Left lung (tissue), 10 donors: ENCODE measurements around the gene HEATR5A. TPM values are rescaled to one million over a fixed set of nuclear protein-coding genes. Genes with fewer than 3 reads are reported as not detected.

ENCODE experiments used
- ATAC-seq: fragments of 200-7000 bp; cut with Tn5 transposase; one replicate; pipeline ENCODE4 v1.9.1; 2020; ENCODE audit warnings: moderate library complexity
- DNase-seq, 4 donors: peaks; one replicate each; pipeline ENCODE4 v3.0.0-alpha.2; 2013 to 2020
- H3K27ac ChIP-seq, 2 donors: fragments of 200-600 bp; sonication (generic) in 1 of 2; one replicate each; pipeline versions ENCODE4 v1.5.0 to v1.8.0; 2020 to 2021
- H3K27me3 ChIP-seq, 2 donors: fragments of 200-600 bp; sonication (generic) in 1 of 2; one replicate each; pipeline versions ENCODE4 v1.5.0 to v1.8.0; 2020 to 2021
- H3K36me3 ChIP-seq, 2 donors: fragments of 200-600 bp; sonication (generic) in 1 of 2; one replicate each; pipeline versions ENCODE4 v1.5.0 to v1.8.0; 2020 to 2021
- H3K4me1 ChIP-seq, 2 donors: fragments of 200-600 bp; one replicate each; pipeline ENCODE4 v1.8.0; 2021
- H3K4me3 ChIP-seq, 2 donors: fragments of 200-600 bp; sonication (generic) in 1 of 2; one replicate each; pipeline versions ENCODE4 v1.5.0 to v1.8.0; 2020 to 2021; ENCODE audit warnings: mild to moderate bottlenecking in 1 of 2
- H3K9me3 ChIP-seq, 2 donors: fragments of 200-600 bp; sonication (generic) in 1 of 2; one replicate each; pipeline versions ENCODE4 v1.5.0 to v1.8.0; 2020 to 2021
- CTCF ChIP-seq, 2 donors: fragments of 200-600 bp; sonication (generic) in 1 of 2; IDR thresholded peaks; one replicate each; pipeline versions ENCODE4 v1.5.0 to v1.8.0; 2021; ENCODE audit warnings: antibody characterized with exemption in 2 of 2
- intact Hi-C, 2 donors: fragments of 100-400 bp; cut with DNase I; formaldehyde crosslinking; loops; one replicate each; pipeline versions ENCODE4 v1.11.2 to v1.14.2; 2022
- polyA plus RNA-seq, 6 donors: library from polyadenylated mRNA; unstranded; fragments of 120-200 nt; gene quantifications; one replicate each; pipeline ENCODE4 v1.2.1, GENCODE V29; 2013; ENCODE audit not compliant: insufficient read length in 6 of 6
- total RNA-seq, 2 donors: library from RNA; stranded (reverse); fragmentation: NEBNext Ultra II Directional; extraction: Animal tissue kit (Norgen Biotek cat#: 25700); gene quantifications; one replicate each; pipeline ENCODE4 v1.2.1, GENCODE V29; 2021
- donor health status: DM: no; HTN: yes; CAD: no.
- donor health status: DM: no; HTN: no; CAD: no.

Gene HEATR5A
- total and polyA plus RNA-seq, 8 donors, result 18.5 to 72.5 (median 21.3) TPM

DNA sequence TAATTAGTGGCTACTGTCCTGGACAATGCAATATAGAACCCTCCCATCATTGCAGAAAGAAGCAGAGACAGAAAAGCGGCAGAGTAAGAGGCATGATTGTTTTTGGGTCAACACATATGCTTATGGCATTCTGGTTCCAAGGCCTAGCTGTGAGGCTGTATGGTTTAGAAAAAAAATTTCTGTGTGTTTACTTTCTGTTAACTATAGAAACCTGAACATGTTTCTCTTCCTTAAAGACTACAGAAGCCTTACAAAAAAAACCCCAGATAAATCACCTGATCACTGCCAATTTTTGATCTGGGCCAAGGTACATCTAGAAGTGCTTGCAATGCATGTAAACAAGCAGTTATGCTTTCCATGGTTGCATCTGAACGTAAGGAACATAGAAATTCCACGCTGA, 112.7 kb downstream of the HEATR5A start:
- intact Hi-C loops, result no loop called here
- ATAC-seq, result no peak
- DNase-seq, result no peak
- H3K4me3 ChIP-seq, result no peak overlapping the region
- no peaks in the 10 kb centered on the region for H3K27me3 ChIP-seq
- H3K36me3 ChIP-seq, result peaks cover 0 to 96% of the 10 kb centered on the region in 2 donors
- H3K4me1 ChIP-seq, result no peaks in the 10 kb centered on the region
- H3K9me3 ChIP-seq, result no peaks in the 10 kb centered on the region
- no peak overlapping the region for H3K27ac ChIP-seq
- no peak for TF ChIP-seq CTCF (IDR thresholded peaks at IDR 0.05)

DNA sequence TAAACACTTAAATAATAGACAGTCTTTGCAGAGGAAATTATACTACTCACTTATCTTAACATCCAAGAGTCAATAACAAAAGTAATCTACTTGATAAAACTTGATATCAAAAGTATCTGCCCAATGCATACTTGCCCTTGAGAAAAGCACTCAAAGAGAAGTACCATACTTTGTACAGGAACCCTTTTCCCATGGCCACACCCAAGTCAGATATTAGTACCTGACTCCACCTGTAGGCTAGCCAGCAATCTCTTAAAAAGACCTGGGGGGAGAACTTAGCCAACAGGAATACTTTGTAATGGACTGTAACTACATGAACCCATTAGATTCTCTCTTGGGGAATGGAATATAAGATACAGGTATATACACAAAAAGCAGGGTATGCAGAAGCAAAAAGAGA, 113.2 kb downstream of the HEATR5A start:
- intact Hi-C loops, result no loop called here
- Histone ChIP-seq H3K36me3 (peaks cover 0 to 96% of the 10 kb centered on the region in 2 donors), H3K27me3 (no peaks in the 10 kb centered on the region), H3K27ac (no peak overlapping the region), H3K4me3 (no peak overlapping the region), H3K9me3 (no peaks in the 10 kb centered on the region), H3K4me1 (no peaks in the 10 kb centered on the region)
- peak; percentile 97 for ATAC-seq
- DNase-seq, result no peak
- no peak for TF ChIP-seq CTCF (IDR thresholded peaks at IDR 0.05)

DNA sequence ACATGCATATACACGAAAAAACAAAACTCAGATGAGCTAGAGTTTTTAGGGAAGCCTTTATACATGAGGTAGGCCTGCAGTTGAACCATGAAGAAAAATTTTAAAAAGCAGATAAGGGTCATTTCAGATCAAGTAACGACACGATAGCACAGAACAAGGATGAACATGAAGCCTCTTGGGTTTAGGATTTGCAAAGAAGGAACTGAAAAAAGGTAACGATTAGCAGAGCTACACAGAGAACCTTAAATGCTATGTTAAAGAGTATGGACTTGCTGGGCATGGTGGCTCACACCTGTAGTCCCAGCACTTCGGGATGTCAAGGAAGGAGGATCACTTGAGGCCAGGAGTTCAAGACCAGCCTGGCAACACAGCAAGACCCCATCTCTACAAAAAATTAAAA, 116.7 kb downstream of the HEATR5A start:
- Histone ChIP-seq H3K27ac (no peak overlapping the region), H3K9me3 (no peaks in the 10 kb centered on the region), H3K36me3 (peaks cover 0 to 96% of the 10 kb centered on the region in 2 donors), H3K27me3 (no peaks in the 10 kb centered on the region), H3K4me1 (no peaks in the 10 kb centered on the region), H3K4me3 (no peak overlapping the region)
- no peak for DNase-seq
- TF ChIP-seq CTCF (IDR thresholded peaks at IDR 0.05), result no peak
- intact Hi-C loops, result no loop called here
- ATAC-seq, result no peak

DNA sequence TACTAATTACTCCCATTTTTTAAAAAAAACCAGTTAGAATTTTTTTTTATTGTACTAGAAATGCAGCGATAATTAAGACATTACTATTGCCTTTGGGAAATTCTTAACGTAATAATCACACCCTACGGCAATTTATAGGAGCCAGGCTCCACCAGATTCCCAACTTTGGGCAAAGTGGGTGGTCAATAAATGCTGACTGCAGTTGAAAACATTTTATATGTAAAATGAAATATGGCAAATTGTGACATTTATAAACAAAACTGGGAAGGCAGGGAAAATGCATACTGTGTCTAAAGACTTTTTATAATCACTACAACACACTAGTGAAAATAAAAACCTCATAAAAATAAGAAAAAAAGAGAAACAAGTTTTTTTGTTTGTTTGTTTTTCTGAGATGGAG, 119.5 kb downstream of the HEATR5A start:
- no peak overlapping the region for H3K27ac ChIP-seq
- no peak overlapping the region for H3K4me3 ChIP-seq
- no peaks in the 10 kb centered on the region for H3K4me1 ChIP-seq
- DNase-seq (no peak), ATAC-seq (no peak)
- H3K36me3 ChIP-seq, result peaks cover 0 to 76% of the 10 kb centered on the region in 2 donors
- intact Hi-C loops, result no loop called here
- H3K27me3 ChIP-seq, result no peaks in the 10 kb centered on the region
- H3K9me3 ChIP-seq, result no peaks in the 10 kb centered on the region
- no peak for TF ChIP-seq CTCF (IDR thresholded peaks at IDR 0.05)

DNA sequence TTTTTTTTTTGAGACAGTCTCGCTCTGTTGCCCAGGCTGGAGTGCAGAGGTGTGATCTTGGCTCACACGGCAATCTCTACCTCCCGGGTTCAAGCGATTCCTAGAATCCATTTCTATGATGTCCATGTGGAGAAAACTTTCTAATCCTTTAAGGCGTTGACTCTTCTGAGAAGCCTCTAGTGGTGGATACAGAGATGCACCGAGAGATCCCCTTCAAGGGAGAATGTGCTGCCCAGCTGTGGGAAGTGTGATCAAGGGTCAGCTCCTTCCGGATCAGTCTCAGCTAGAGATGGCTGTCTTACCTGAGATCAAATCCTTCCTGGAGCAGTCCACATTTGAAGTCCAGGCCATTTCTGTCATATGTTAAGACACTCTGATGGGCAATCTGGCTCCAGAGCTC, 120.1 kb downstream of the HEATR5A start:
- peaks cover 0 to 76% of the 10 kb centered on the region in 2 donors for H3K36me3 ChIP-seq
- no peaks in the 10 kb centered on the region for H3K27me3 ChIP-seq
- H3K9me3 ChIP-seq, result no peaks in the 10 kb centered on the region
- H3K27ac ChIP-seq, result no peak overlapping the region
- DNase-seq (no peak), ATAC-seq (no peak)
- no peak for TF ChIP-seq CTCF (IDR thresholded peaks at IDR 0.05)
- H3K4me1 ChIP-seq, result no peaks in the 10 kb centered on the region
- no peak overlapping the region for H3K4me3 ChIP-seq
- intact Hi-C loops, result no loop called here
